Hepatocyte (in vitro differentiated cells): ENCODE results near the gene TEAD3.

Source experiments
- EZH2 ChIP-seq: fragments of 200-600 bp; sonication (generic); IDR thresholded peaks from 2 replicates; pipeline ENCODE4 v1.6.1; 2016; ENCODE audit warnings: antibody characterized with exemption, mild to moderate bottlenecking, borderline replicate concordance
- EZH2phosphoT487 ChIP-seq: fragments of 200-600 bp; sonication (generic); IDR thresholded peaks from one replicate; pipeline ENCODE4 v1.6.1; 2018; ENCODE audit warnings: antibody characterized with exemption, mild to moderate bottlenecking, low read depth, moderate library complexity; ENCODE audit not compliant: unreplicated experiment, severe bottlenecking
- TF ChIP-seq, protein P1 (sequence below): fragments of 200-600 bp; sonication (generic); IDR thresholded peaks from 2 replicates; pipeline ENCODE4 v1.5.1; 2016; ENCODE audit warnings: antibody characterized with exemption, mild to moderate bottlenecking; ENCODE audit not compliant: poor library complexity

GRCh38 chr6:35512740-35513139 lies 15.9 kb upstream of the TEAD3 start, which contains the start of gene TULP1:
- TF ChIP-seq, protein P1, sequence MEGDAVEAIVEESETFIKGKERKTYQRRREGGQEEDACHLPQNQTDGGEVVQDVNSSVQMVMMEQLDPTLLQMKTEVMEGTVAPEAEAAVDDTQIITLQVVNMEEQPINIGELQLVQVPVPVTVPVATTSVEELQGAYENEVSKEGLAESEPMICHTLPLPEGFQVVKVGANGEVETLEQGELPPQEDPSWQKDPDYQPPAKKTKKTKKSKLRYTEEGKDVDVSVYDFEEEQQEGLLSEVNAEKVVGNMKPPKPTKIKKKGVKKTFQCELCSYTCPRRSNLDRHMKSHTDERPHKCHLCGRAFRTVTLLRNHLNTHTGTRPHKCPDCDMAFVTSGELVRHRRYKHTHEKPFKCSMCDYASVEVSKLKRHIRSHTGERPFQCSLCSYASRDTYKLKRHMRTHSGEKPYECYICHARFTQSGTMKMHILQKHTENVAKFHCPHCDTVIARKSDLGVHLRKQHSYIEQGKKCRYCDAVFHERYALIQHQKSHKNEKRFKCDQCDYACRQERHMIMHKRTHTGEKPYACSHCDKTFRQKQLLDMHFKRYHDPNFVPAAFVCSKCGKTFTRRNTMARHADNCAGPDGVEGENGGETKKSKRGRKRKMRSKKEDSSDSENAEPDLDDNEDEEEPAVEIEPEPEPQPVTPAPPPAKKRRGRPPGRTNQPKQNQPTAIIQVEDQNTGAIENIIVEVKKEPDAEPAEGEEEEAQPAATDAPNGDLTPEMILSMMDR, result no peak
- TF ChIP-seq EZH2 (no peak), EZH2phosphoT487 (no peak)
